ENCODE results near the gene SGSM1. TPM values are rescaled to one million over a fixed set of nuclear protein-coding genes. Genes with fewer than 3 reads are reported as not detected.

Gene SGSM1
- total RNA-seq, 1 donor from 2014 or later, result 3.7 TPM

GRCh38 chr22:24776525-24776924, 29.5 kb upstream of the SGSM1 start:
- Mint-ChIP-seq H3K9me3 (no peaks in the 10 kb centered on the region), H3K4me1 (ENCODE audit: unreplicated experiment) (peaks cover 13% of the 10 kb centered on the region), H3K4me3 (peak overlapping the region; percentile 70), H3K27me3 (no peaks in the 10 kb centered on the region), H3K36me3 (no peaks in the 10 kb centered on the region), H3K27ac (peak overlapping the region; percentile 97)
- no peak for TF ChIP-seq CTCF (conservative IDR thresholded peaks at IDR 0.05)
- DNase-seq (ENCODE audit: extremely low spot score, unreplicated experiment), result no peak

- no peak for DNase-seq (ENCODE audit: extremely low spot score, unreplicated experiment)
- no peaks in the 10 kb centered on the region for H3K36me3 Mint-ChIP-seq
- TF ChIP-seq CTCF (conservative IDR thresholded peaks at IDR 0.05), result no peak
- no peaks in the 10 kb centered on the region for H3K9me3 Mint-ChIP-seq
- H3K4me3 Mint-ChIP-seq, result no peak overlapping the region
- H3K27ac Mint-ChIP-seq, result no peak overlapping the region
- no peaks in the 10 kb centered on the region for H3K27me3 Mint-ChIP-seq
- no peaks in the 10 kb centered on the region for H3K4me1 Mint-ChIP-seq (ENCODE audit: unreplicated experiment)
Measured at GRCh38 chr22:24789516-24789915, 16.5 kb upstream of the SGSM1 start.

GRCh38 chr22:24791362-24791761, 14.6 kb upstream of the SGSM1 start:
- Mint-ChIP-seq H3K27ac (no peak overlapping the region), H3K9me3 (no peaks in the 10 kb centered on the region), H3K4me3 (no peak overlapping the region), H3K36me3 (no peaks in the 10 kb centered on the region), H3K27me3 (no peaks in the 10 kb centered on the region), H3K4me1 (ENCODE audit: unreplicated experiment) (no peaks in the 10 kb centered on the region)
- DNase-seq (ENCODE audit: extremely low spot score, unreplicated experiment), result no peak
- no peak for TF ChIP-seq CTCF (conservative IDR thresholded peaks at IDR 0.05)

- Mint-ChIP-seq H3K27me3 (no peaks in the 10 kb centered on the region), H3K4me3 (no peak overlapping the region), H3K4me1 (ENCODE audit: unreplicated experiment) (no peaks in the 10 kb centered on the region), H3K27ac (no peak overlapping the region), H3K36me3 (no peaks in the 10 kb centered on the region), H3K9me3 (no peaks in the 10 kb centered on the region)
- DNase-seq (ENCODE audit: extremely low spot score, unreplicated experiment), result no peak
- TF ChIP-seq CTCF (conservative IDR thresholded peaks at IDR 0.05), result no peak
Measured at GRCh38 chr22:24796056-24796455, 10.0 kb upstream of the SGSM1 start.

GRCh38 chr22:24796860-24797259, 9.2 kb upstream of the SGSM1 start:
- no peak for DNase-seq (ENCODE audit: extremely low spot score, unreplicated experiment)
- H3K9me3 Mint-ChIP-seq, result no peaks in the 10 kb centered on the region
- no peaks in the 10 kb centered on the region for H3K27me3 Mint-ChIP-seq
- no peak overlapping the region for H3K4me3 Mint-ChIP-seq
- H3K4me1 Mint-ChIP-seq (ENCODE audit: unreplicated experiment), result peaks cover 2% of the 10 kb centered on the region
- no peak for TF ChIP-seq CTCF (conservative IDR thresholded peaks at IDR 0.05)
- no peaks in the 10 kb centered on the region for H3K36me3 Mint-ChIP-seq
- H3K27ac Mint-ChIP-seq, result no peak overlapping the region

GRCh38 chr22:24801901-24802465, 4.0 kb upstream of the SGSM1 start:
- TF ChIP-seq CTCF (conservative IDR thresholded peaks at IDR 0.05), result no peak
- Mint-ChIP-seq H3K36me3 (no peaks in the 10 kb centered on the region), H3K27me3 (no peaks in the 10 kb centered on the region), H3K4me3 (peak overlapping the region; percentile 4), H3K9me3 (no peaks in the 10 kb centered on the region), H3K27ac (peak overlapping the region; percentile 35), H3K4me1 (ENCODE audit: unreplicated experiment) (peaks cover 5% of the 10 kb centered on the region)
- no peak for DNase-seq (ENCODE audit: extremely low spot score, unreplicated experiment)

Measured in type B pancreatic cell (in vitro differentiated cells).